GM12865 (cell line): ENCODE data around the gene STX8.
A peak's percentile ranks its signal among the peaks of the same experiment; 100 is the strongest.

ENCODE experiments used
- DNase-seq: peaks from one replicate; pipeline ENCODE4 v3.0.0; 2010; ENCODE audit warnings: low read depth
- H3K4me3 ChIP-seq: 2 replicates; pipeline ENCODE4 v1.5.1; 2011; ENCODE audit warnings: mild to moderate bottlenecking, low read depth, low read length, control low read depth
- CTCF ChIP-seq: IDR thresholded peaks from 2 replicates; pipeline ENCODE4 v1.5.1; 2011; ENCODE audit warnings: low read length, control low read depth, low read depth, inconsistent platforms; ENCODE audit not compliant: insufficient read depth; ENCODE audit errors: missing control alignments

Gene STX8

DNA sequence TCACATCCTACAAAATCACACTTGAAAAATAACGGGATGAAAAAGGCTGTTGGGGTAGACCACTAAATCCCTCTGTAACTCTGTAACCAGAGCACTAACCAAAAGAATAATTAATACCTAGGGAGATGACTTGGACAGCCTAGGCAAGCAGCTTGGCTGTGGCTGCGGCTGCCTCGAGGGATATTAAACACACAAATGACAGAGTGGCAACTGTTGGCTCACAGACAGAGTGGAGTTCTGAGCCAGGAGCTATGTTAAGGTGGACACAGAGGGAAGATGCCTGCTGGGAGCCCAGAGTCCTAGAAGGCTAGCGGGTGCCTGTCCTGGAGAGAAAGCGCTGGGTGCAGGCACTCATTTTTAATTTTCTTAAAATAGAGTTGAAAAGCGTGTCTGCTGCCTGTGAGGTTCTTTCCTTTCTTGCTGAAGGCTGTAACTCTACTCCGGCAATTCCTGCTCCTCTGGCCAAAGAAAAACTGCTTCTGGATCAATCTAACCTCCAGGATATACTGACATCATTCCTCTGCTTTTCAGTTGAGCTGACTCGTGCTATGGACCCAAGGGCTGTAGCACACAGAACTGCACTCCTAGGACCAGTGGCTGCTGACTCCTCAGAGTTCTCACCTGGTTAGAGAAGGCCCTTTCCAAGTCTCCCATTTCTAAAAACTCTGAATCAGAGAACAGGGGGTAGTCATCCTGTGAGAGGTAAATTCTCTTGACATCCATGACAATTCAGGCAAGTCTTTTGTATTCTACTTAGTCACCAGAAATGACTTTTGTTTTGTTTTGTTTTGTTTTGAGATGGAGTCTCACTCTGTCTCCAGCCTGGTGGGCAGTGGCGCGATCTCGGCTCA is 147.9 kb downstream of the STX8 start:
- no peak for TF ChIP-seq CTCF
- no peak overlapping the region for H3K4me3 ChIP-seq
- DNase-seq: no peak

DNA sequence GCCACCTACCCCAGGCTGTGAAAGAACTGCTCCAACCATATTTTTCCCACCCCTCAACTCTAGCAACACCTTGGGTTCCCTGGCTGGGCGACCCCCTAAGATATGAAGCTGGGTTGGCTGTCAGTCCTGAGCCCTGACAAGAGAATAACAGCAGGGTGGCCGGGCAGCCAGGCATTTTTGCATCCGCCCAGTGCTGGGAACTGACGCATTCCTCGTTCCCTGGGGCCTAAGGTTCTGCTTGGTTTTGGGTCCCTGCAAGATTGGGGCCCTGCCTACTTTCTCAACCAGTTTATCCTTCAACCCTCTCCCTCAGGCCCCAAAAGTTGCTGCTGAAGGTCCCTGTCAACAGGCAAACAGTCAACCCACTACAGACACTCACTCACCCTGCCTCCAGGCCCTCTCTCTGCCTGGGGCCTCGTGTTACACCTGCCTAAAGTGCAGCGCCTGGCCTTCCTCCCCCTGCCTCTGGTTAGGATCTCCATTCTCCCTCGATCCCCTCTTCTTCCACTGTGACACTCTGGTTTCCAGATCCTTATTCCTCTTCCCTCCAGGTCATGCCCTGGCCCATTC is 151.5 kb downstream of the STX8 start:
- TF ChIP-seq CTCF: no peak
- H3K4me3 ChIP-seq: no peak overlapping the region
- no peak for DNase-seq

GRCh38 chr17:9421525-9421924 is 154.1 kb downstream of the STX8 start:
- no peak for DNase-seq
- no peak overlapping the region for H3K4me3 ChIP-seq
- TF ChIP-seq CTCF: no peak

- TF ChIP-seq CTCF: no peak
- no peak overlapping the region for H3K4me3 ChIP-seq
- no peak for DNase-seq
Measured at GRCh38 chr17:9419932-9420453, 155.6 kb downstream of the STX8 start.

DNA sequence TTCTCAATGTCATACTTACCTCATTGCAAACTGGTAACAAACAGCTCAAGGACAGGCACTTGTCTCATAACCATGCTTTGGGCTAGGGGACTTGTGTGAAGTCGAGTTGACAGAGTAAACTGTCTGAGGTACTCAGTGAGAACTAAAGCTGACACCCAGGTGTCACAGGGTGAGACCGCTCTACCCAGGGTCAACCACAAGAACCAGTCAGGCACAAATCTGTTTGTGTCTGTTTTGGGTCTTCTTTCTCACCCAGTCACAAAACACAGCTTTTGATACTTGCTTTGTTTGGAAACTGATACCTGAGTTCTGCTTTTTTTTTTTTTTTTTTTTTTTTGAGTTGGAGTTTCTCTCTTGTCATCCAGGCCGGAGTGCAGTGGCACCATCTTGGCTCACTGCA is 161.1 kb downstream of the STX8 start:
- peak; percentile 95 for DNase-seq
- H3K4me3 ChIP-seq: no peak overlapping the region
- TF ChIP-seq CTCF: no peak

DNA sequence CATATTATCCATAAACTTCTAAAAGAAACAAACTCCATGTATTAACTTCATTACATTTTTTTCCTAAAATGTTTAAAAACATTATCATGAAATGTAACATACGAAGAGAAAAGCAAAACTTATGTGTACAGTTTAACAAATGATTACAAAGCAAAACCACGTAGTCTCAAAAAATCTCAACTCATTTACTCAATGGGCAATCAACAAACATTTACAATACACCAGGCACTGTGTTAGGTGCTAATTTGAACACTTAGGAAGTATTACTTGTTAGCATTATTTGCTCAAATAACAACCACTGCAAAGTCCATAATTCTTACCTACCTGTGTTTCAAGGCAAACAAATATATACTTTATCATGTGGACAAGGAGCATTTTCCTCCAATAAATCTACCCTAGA is 164.9 kb downstream of the STX8 start:
- no peak for TF ChIP-seq CTCF
- DNase-seq: no peak
- no peak overlapping the region for H3K4me3 ChIP-seq

DNA sequence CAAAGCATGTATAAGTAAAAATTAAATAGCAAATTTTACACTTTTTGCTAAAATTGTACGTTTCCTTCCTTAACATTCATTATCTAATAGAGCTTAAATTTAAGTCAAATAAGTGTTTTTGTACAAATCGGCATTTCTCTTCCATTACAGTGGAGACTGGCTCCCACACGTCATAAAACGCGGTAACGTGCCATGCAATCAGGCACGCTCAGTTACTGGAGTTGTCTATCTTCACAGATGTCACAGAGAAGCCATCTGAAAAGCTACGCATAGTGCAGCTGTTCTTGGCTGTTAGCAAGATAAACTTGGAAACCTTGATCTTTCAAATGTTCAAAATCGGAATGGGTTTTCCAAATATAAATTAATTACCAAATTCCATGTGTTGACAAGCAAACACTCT is 165.3 kb downstream of the STX8 start:
- TF ChIP-seq CTCF: no peak
- DNase-seq: no peak
- no peak overlapping the region for H3K4me3 ChIP-seq
